KOPT-K1 (cell line): ENCODE measurements around the gene PPFIBP2.

Source experiments
- H3K27ac ChIP-seq: fragments of 200-600 bp; sonication (generic); 2 replicates; pipeline ENCODE4 v1.5.1; 2016; ENCODE audit warnings: antibody characterized with exemption, mild to moderate bottlenecking, low read depth, low read length; ENCODE audit not compliant: poor library complexity, severe bottlenecking
- H3K36me3 ChIP-seq: fragments of 200-600 bp; sonication (generic); 2 replicates; pipeline ENCODE4 v1.5.1; 2017; ENCODE audit warnings: antibody characterized with exemption, mild to moderate bottlenecking, low read length, moderate library complexity; ENCODE audit not compliant: insufficient read depth
- H3K9me3 ChIP-seq: fragments of 200-600 bp; sonication (generic); 2 replicates; pipeline ENCODE4 v1.5.1; 2017; ENCODE audit warnings: antibody characterized with exemption, low read length, mild to moderate bottlenecking; ENCODE audit not compliant: insufficient read depth, poor library complexity, severe bottlenecking

Gene PPFIBP2

GRCh38 chr11:7513234-7514098, at the start of gene PPFIBP2:
Gene PPFIBP2 (plus strand): TSS chr11:7513999. CDS start chr11:7549476, 35,477 bp downstream.
- Histone ChIP-seq H3K27ac (no peak within 1 kb of the TSS), H3K9me3 (no peaks in the 10 kb centered on the region), H3K36me3 (no peaks in the 10 kb centered on the region)

GRCh38 chr11:7467652-7468051, 46.1 kb upstream of the PPFIBP2 start:
- no peak overlapping the region for H3K27ac ChIP-seq
- H3K36me3 ChIP-seq = no peaks in the 10 kb centered on the region
- H3K9me3 ChIP-seq = no peaks in the 10 kb centered on the region

- Histone ChIP-seq H3K36me3 (no peaks in the 10 kb centered on the region), H3K27ac (no peak overlapping the region), H3K9me3 (no peaks in the 10 kb centered on the region)
Observed at GRCh38 chr11:7469351-7469865, 44.4 kb upstream of the PPFIBP2 start.

GRCh38 chr11:7471071-7471470, 42.7 kb upstream of the PPFIBP2 start:
- no peak overlapping the region for H3K27ac ChIP-seq
- H3K9me3 ChIP-seq = no peaks in the 10 kb centered on the region
- no peaks in the 10 kb centered on the region for H3K36me3 ChIP-seq

- no peak overlapping the region for H3K27ac ChIP-seq
- H3K36me3 ChIP-seq = no peaks in the 10 kb centered on the region
- no peaks in the 10 kb centered on the region for H3K9me3 ChIP-seq
Observed at GRCh38 chr11:7473717-7474116, 40.1 kb upstream of the PPFIBP2 start.

- Histone ChIP-seq H3K36me3 (no peaks in the 10 kb centered on the region), H3K27ac (no peak overlapping the region), H3K9me3 (no peaks in the 10 kb centered on the region)
Observed at GRCh38 chr11:7480113-7480512, 33.7 kb upstream of the PPFIBP2 start.

GRCh38 chr11:7484131-7484530, 29.7 kb upstream of the PPFIBP2 start:
- Histone ChIP-seq H3K36me3 (no peaks in the 10 kb centered on the region), H3K27ac (no peak overlapping the region), H3K9me3 (no peaks in the 10 kb centered on the region)

GRCh38 chr11:7484645-7485044, 29.2 kb upstream of the PPFIBP2 start:
- Histone ChIP-seq H3K36me3 (no peaks in the 10 kb centered on the region), H3K27ac (no peak overlapping the region), H3K9me3 (no peaks in the 10 kb centered on the region)

- Histone ChIP-seq H3K36me3 (no peaks in the 10 kb centered on the region), H3K9me3 (no peaks in the 10 kb centered on the region), H3K27ac (no peak within 1 kb of the TSS)
Observed at GRCh38 chr11:7485186-7486097, 28.4 kb upstream of the PPFIBP2 start, which contains the start of gene OLFML1. Gene OLFML1 (plus strand): TSS chr11:7485506. CDS start chr11:7485876, 370 bp downstream.

GRCh38 chr11:7486098-7486780, 27.6 kb upstream of the PPFIBP2 start:
- Histone ChIP-seq H3K27ac (no peak overlapping the region), H3K36me3 (no peaks in the 10 kb centered on the region), H3K9me3 (no peaks in the 10 kb centered on the region)

- no peaks in the 10 kb centered on the region for H3K36me3 ChIP-seq
- no peak overlapping the region for H3K27ac ChIP-seq
- no peaks in the 10 kb centered on the region for H3K9me3 ChIP-seq
Observed at GRCh38 chr11:7486781-7487140, 27.0 kb upstream of the PPFIBP2 start.

GRCh38 chr11:7487360-7487759, 26.4 kb upstream of the PPFIBP2 start:
- H3K36me3 ChIP-seq = no peaks in the 10 kb centered on the region
- no peak overlapping the region for H3K27ac ChIP-seq
- H3K9me3 ChIP-seq = no peaks in the 10 kb centered on the region

- Histone ChIP-seq H3K36me3 (no peaks in the 10 kb centered on the region), H3K9me3 (no peaks in the 10 kb centered on the region), H3K27ac (no peak overlapping the region)
Observed at GRCh38 chr11:7488681-7489080, 25.1 kb upstream of the PPFIBP2 start.

- no peaks in the 10 kb centered on the region for H3K36me3 ChIP-seq
- H3K27ac ChIP-seq = no peak overlapping the region
- H3K9me3 ChIP-seq = no peaks in the 10 kb centered on the region
Observed at GRCh38 chr11:7489376-7489775, 24.4 kb upstream of the PPFIBP2 start.

GRCh38 chr11:7490054-7490453, 23.7 kb upstream of the PPFIBP2 start:
- Histone ChIP-seq H3K27ac (no peak overlapping the region), H3K36me3 (no peaks in the 10 kb centered on the region), H3K9me3 (no peaks in the 10 kb centered on the region)
